SJCRH30 (cell line): ENCODE measurements around the gene ASIC4. TPM values are rescaled to one million over a fixed set of nuclear protein-coding genes. Genes with fewer than 3 reads are reported as not detected.

Experiments
- DNase-seq, 2 experiments: peaks; one replicate each; pipeline ENCODE4 v3.0.0-alpha.2; 2015 to 2020
- H3K27ac ChIP-seq: fragments of 250-450 bp; sonication (Bioruptor Pico); 2 replicates; pipeline ENCODE4 v1.5.1; 2020; ENCODE audit warnings: mild to moderate bottlenecking, moderate library complexity
- H3K27me3 ChIP-seq: fragments of 250-450 bp; sonication (Bioruptor Pico); 2 replicates; pipeline ENCODE4 v1.5.1; 2020; ENCODE audit warnings: mild to moderate bottlenecking, moderate library complexity
- H3K36me3 ChIP-seq: fragments of 250-450 bp; sonication (Bioruptor Pico); 2 replicates; pipeline ENCODE4 v1.5.1; 2020; ENCODE audit warnings: mild to moderate bottlenecking, moderate library complexity
- H3K4me1 ChIP-seq: fragments of 250-450 bp; sonication (Bioruptor Pico); 2 replicates; pipeline ENCODE4 v1.5.1; 2020; ENCODE audit warnings: mild to moderate bottlenecking, moderate library complexity
- H3K4me3 ChIP-seq: fragments of 250-450 bp; sonication (Bioruptor Pico); 2 replicates; pipeline ENCODE4 v1.5.1; 2020; ENCODE audit warnings: mild to moderate bottlenecking, moderate library complexity
- H3K9me3 ChIP-seq: fragments of 250-450 bp; sonication (Bioruptor Pico); replicated peaks from 2 replicates; pipeline ENCODE4 v1.5.1; 2020; ENCODE audit warnings: mild to moderate bottlenecking, moderate library complexity
- total RNA-seq: library from RNA; depleted of rRNA; stranded (reverse); fragments of >200 nt; shearing (Covaris generic); gene quantifications from 2 replicates; pipeline ENCODE4 v1.2.3, GENCODE V29; 2014

Gene ASIC4
- total RNA-seq, 1 experiment from 2014 or later: 0.67 TPM

- Histone ChIP-seq H3K4me3 (peak overlapping the region; percentile 21; the same call in 1 of the 2 replicates), H3K27ac (peak overlapping the region; percentile 75), H3K9me3 (no peaks in the 10 kb centered on the region), H3K36me3 (no peaks in the 10 kb centered on the region), H3K4me1 (peaks cover 53% of the 10 kb centered on the region), H3K27me3 (no peaks in the 10 kb centered on the region; the same call in 1 of the 2 replicates)
- peak; percentile 67 to 79 for DNase-seq
Measured at GRCh38 chr2:219511547-219512325, 2.5 kb upstream of the ASIC4 start.

DNA sequence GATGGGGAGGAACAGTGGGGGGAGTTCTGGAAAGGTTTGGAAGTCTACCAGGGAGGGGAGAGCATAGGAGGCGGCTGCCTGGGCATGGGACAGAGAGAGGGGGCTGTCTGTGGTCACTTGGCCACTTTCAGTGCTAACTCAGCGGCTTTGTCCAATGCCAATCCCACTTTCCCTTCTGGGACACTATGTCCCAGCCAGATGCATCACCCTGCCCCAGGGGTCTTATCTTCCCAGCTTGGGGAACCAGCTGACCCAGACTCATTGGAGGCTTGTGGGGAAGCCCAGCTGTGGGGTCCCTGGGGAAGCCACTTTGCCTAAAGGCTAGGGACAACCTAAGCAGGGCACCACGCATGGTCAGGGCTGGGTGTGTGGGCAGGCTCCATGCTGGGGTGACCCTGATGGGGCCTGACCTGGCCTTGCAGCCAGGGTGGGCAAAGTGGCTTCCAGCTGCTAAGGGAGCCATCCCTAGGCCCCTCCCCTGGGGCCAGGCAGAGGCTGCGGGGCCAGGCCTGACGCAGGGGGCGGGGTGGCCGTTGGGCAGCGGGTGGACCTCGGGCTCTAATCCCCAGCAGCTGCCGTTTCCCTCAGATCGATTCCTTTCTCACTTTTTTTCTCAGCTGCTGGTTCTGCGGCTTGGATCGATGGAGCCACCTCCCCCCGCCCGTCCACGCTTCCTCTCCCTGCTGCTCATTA is 1.6 kb upstream of the ASIC4 start:
- no peaks in the 10 kb centered on the region; the same call in 1 of the 2 replicates for H3K27me3 ChIP-seq

DNA sequence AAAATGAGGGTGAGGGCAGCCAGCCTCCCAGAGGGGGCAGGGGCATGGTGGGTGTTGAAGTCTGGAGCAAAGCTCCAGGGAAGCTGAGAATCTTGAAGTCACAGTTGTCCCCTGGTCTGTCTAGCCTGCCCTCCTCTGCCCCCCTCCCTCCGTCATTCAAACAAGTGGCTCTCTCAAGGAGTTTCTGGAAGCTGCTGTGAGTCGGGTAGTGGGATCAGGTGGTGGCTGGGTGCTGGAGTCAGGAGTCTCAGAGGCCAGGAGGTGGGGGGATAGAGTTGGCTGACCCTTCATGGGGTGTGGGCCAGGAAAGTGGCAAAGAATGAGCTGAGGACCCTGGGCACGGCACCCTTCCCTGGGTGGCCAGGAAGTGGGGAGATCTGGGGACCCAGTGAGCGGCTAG is 495 bp upstream of the ASIC4 start:
- peak in 1 of 2 experiments; percentile 51 for DNase-seq
- peaks cover 41% of the 10 kb centered on the region for H3K4me1 ChIP-seq
- no peaks in the 10 kb centered on the region for H3K9me3 ChIP-seq
- no peaks in the 10 kb centered on the region; the same call in 1 of the 2 replicates for H3K27me3 ChIP-seq
- H3K4me3 ChIP-seq: peak overlapping the region; percentile 32
- H3K36me3 ChIP-seq: no peaks in the 10 kb centered on the region
- no peak overlapping the region for H3K27ac ChIP-seq

More for the DNA sequence above, 1.6 kb upstream of the ASIC4 start:
- Histone ChIP-seq H3K9me3 (no peaks in the 10 kb centered on the region), H3K36me3 (no peaks in the 10 kb centered on the region), H3K27ac (peak overlapping the region; percentile 75), H3K4me1 (peaks cover 50% of the 10 kb centered on the region), H3K4me3 (peak overlapping the region; percentile 11; the same call in 1 of the 2 replicates)
- DNase-seq: peak; percentile 81 to 88

DNA sequence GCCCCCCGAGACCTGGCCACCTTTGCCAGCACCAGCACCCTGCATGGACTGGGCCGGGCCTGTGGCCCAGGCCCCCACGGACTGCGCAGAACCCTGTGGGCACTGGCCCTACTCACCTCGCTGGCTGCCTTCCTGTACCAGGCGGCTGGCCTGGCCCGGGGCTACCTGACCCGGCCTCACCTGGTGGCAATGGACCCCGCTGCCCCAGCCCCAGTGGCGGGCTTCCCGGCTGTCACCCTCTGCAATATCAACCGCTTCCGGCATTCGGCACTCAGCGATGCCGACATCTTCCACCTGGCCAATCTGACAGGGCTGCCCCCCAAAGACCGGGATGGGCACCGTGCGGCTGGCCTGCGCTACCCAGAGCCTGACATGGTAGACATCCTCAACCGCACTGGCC is 554 bp downstream of the ASIC4 start:
- peaks cover 38% of the 10 kb centered on the region for H3K4me1 ChIP-seq
- H3K4me3 ChIP-seq: no peak overlapping the region

GRCh38 chr2:219515874-219516629 is 1.8 kb downstream of the ASIC4 start:
- Histone ChIP-seq H3K36me3 (no peaks in the 10 kb centered on the region), H3K4me1 (peaks cover 39% of the 10 kb centered on the region), H3K4me3 (no peak overlapping the region), H3K27ac (no peak overlapping the region), H3K9me3 (no peaks in the 10 kb centered on the region), H3K27me3 (no peaks in the 10 kb centered on the region; the same call in 1 of the 2 replicates)
- no peak for DNase-seq

More for the DNA sequence above, 554 bp downstream of the ASIC4 start:
- Histone ChIP-seq H3K27ac (no peak overlapping the region), H3K36me3 (no peaks in the 10 kb centered on the region), H3K9me3 (no peaks in the 10 kb centered on the region), H3K27me3 (no peaks in the 10 kb centered on the region; the same call in 1 of the 2 replicates)
- no peak for DNase-seq

DNA sequence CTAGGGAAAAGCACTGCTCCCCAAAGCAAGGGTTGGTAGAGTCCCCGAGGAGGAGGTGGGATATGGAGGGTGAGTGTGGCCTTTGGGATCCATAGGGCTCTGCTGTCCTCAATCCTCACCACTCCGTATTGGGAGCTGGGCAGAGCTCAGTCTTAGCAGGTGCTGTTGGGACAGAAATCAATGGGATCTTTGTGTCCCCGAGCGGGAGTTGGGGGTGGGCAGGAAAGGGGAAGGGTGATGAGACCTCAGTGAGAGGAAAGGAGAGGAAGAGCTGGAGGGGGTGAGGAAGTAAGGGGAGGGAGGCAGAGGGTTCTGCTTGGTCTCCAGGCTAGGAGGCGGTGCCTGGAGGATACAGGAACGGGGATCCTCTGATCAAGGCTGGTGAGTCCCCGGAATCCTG is 2.6 kb downstream of the ASIC4 start:
- Histone ChIP-seq H3K27me3 (no peaks in the 10 kb centered on the region; the same call in 1 of the 2 replicates), H3K9me3 (no peaks in the 10 kb centered on the region), H3K36me3 (no peaks in the 10 kb centered on the region), H3K27ac (no peak overlapping the region), H3K4me1 (peaks cover 39% of the 10 kb centered on the region), H3K4me3 (no peak overlapping the region)
- no peak for DNase-seq

DNA sequence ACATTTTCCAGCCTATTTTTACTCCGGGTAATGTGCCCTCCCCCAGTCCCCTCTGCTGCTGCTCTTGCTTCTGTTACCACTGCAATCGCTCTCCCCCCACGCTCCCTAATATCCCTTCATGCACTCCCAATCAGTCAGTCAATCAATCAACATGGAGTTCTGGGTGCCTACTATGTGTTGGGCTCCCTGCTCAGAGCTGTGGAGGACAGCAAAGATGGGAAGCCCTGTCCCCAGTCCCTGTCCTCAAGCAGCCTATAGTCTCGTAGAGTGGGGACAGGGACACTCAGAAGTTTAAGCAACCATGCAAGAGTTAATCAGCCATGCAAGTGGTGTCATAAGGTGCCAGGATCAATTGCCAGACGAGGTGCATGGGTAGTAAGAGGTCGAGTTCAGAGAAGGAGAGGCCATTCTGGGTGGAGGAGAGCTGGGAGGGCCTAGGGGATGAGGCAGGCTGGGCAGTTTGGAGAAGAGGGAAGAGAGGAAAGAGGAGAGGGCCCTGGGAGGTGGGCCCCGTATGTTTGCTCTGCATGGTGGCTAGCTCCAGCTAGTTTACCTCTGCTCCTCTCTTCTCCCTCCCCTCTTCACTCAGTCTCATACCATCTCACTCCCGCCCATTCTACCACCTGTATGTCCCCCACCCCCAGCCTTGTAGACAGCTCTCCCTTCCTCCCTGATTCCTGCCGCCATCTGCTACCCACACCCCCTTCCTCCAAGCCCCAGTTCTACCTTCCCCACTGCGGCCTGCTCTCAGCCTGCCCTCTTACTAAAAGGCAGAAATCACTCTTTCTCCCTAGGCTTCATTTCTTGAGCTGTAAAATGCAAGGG is 3.9 kb downstream of the ASIC4 start:
- no peak overlapping the region for H3K27ac ChIP-seq
- peaks cover 28% of the 10 kb centered on the region for H3K4me1 ChIP-seq
- no peaks in the 10 kb centered on the region for H3K9me3 ChIP-seq
- no peaks in the 10 kb centered on the region for H3K36me3 ChIP-seq
- no peaks in the 10 kb centered on the region; the same call in 1 of the 2 replicates for H3K27me3 ChIP-seq
- DNase-seq: no peak
- H3K4me3 ChIP-seq: no peak overlapping the region

- H3K27ac ChIP-seq: no peak overlapping the region
- H3K36me3 ChIP-seq: no peaks in the 10 kb centered on the region
- peaks cover 3% of the 10 kb centered on the region for H3K27me3 ChIP-seq
- no peaks in the 10 kb centered on the region for H3K9me3 ChIP-seq
- H3K4me1 ChIP-seq: peaks cover 20% of the 10 kb centered on the region
- H3K4me3 ChIP-seq: no peak overlapping the region
- no peak for DNase-seq
Measured at GRCh38 chr2:219519526-219519916, 5.2 kb downstream of the ASIC4 start.

- H3K27me3 ChIP-seq: peaks cover 7% of the 10 kb centered on the region
- peaks cover 20% of the 10 kb centered on the region for H3K4me1 ChIP-seq
- DNase-seq: no peak
- no peaks in the 10 kb centered on the region for H3K9me3 ChIP-seq
- no peak overlapping the region for H3K4me3 ChIP-seq
- no peaks in the 10 kb centered on the region for H3K36me3 ChIP-seq
- no peak overlapping the region for H3K27ac ChIP-seq
Measured at GRCh38 chr2:219520079-219520478, 5.8 kb downstream of the ASIC4 start.

- Histone ChIP-seq H3K9me3 (no peaks in the 10 kb centered on the region), H3K4me3 (peak overlapping the region; percentile 30), H3K36me3 (no peaks in the 10 kb centered on the region), H3K4me1 (peaks cover 20% of the 10 kb centered on the region), H3K27ac (no peak overlapping the region), H3K27me3 (peaks cover 7% of the 10 kb centered on the region)
- peak; percentile 72 to 80 for DNase-seq
Measured at GRCh38 chr2:219521066-219521880, 7.0 kb downstream of the ASIC4 start.

GRCh38 chr2:219522111-219523030 is 8.1 kb downstream of the ASIC4 start:
- Histone ChIP-seq H3K4me3 (no peak overlapping the region), H3K4me1 (peaks cover 20% of the 10 kb centered on the region), H3K27me3 (peaks cover 7% of the 10 kb centered on the region), H3K27ac (no peak overlapping the region), H3K36me3 (no peaks in the 10 kb centered on the region), H3K9me3 (no peaks in the 10 kb centered on the region)
- peak in 1 of 2 experiments; percentile 45 for DNase-seq

GRCh38 chr2:219523031-219523671 is 8.9 kb downstream of the ASIC4 start:
- Histone ChIP-seq H3K4me3 (no peak overlapping the region), H3K27me3 (peaks cover 8% of the 10 kb centered on the region), H3K4me1 (peaks cover 20% of the 10 kb centered on the region)

More at GRCh38 chr2:219523031-219523671, 8.9 kb downstream of the ASIC4 start:
- Histone ChIP-seq H3K9me3 (no peaks in the 10 kb centered on the region), H3K36me3 (no peaks in the 10 kb centered on the region), H3K27ac (no peak overlapping the region)
- no peak for DNase-seq
